Peyer's patch (tissue), 4 donors: Measurements from ENCODE around the gene OR1N1. TPM values are rescaled to one million over a fixed set of nuclear protein-coding genes. Genes with fewer than 3 reads are reported as not detected.
"Not testable (repeated sequence)": the region's sequence is repeated elsewhere in the genome, so short reads cannot be mapped to it uniquely, and the experiment has no call there.

ENCODE experiments used
- DNase-seq, 3 donors: peaks; one replicate each; pipeline ENCODE4 v3.0.0-alpha.2; 2017 to 2019
- H3K27ac ChIP-seq, 4 donors: fragments of 200-600 bp; sonication (generic); one replicate each; pipeline ENCODE4 v1.5.1; 2016 to 2019
- H3K27me3 ChIP-seq, 2 donors: fragments of 200-600 bp; sonication (generic); one replicate each; pipeline ENCODE4 v1.5.1; 2019
- H3K36me3 ChIP-seq, 3 donors: fragments of 200-600 bp; sonication (generic); one replicate each; pipeline ENCODE4 v1.5.1; 2016 to 2019
- H3K4me1 ChIP-seq, 4 donors: fragments of 200-600 bp; sonication (generic); one replicate each; pipeline ENCODE4 v1.5.1; 2016 to 2019
- H3K4me3 ChIP-seq, 4 donors: fragments of 200-600 bp; sonication (generic); 1 replicate in 3 of 4; 2 replicates in 1 of 4; pipeline ENCODE4 v1.5.1; 2016 to 2019; ENCODE audit warnings: mild to moderate bottlenecking in 1 of 4
- H3K9me3 ChIP-seq, 4 donors: fragments of 200-600 bp; sonication (generic); one replicate each; pipeline ENCODE4 v1.5.1; 2016 to 2019; ENCODE audit warnings: mild to moderate bottlenecking in 1 of 4
- POLR2A ChIP-seq, 2 donors: fragments of 450-650 bp; IDR thresholded peaks; one replicate each; pipeline ENCODE4 v1.5.1; 2017; ENCODE audit warnings: antibody characterized with exemption in 2 of 2, mild to moderate bottlenecking in 2 of 2, moderate library complexity in 2 of 2
- total RNA-seq, 4 donors: library from RNA; depleted of rRNA; stranded (reverse); fragments of >200 nt; gene quantifications; one replicate each; pipeline ENCODE4 v1.1.0, GENCODE V29; 2016
- TF ChIP-seq, protein P1 (sequence below), 6 experiments: fragments of 450-650 bp in 4 of 6; fragments of 200-600 bp in 2 of 6; sonication (generic) in 1 of 6; IDR thresholded peaks; one replicate each; pipeline ENCODE4 v1.5.1; 2017 to 2019; ENCODE audit warnings: antibody characterized with exemption in 6 of 6, mild to moderate bottlenecking in 3 of 6, moderate library complexity in 1 of 6

OR1N1 gene
- total RNA-seq, 4 donors from 2014 or later = not detected

DNA sequence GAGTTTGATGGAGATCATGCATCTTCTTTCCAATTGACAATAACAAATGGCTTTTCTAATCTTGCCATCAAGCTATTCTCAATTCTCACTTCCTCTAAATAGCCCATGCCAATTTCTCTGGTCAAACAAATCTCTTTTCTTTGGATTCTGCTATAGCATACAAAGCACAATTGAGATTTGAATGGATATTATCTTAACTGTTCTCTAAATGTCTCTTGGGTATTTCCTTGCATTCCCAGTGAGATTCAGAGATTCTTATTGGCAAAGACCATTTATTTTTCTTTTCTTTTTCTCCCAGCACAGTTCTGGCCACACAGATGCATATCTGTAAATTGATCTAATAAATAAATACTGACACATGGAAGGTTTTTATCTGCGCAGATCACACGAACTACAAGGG, 25.7 kb upstream of the OR1N1 start, which contains the start of gene OR1N2:
TSS of gene OR1N2 (plus strand) at position 301 of the 400 bp plus-strand sequence. CDS start 100 bp downstream, outside the sequence.
- Histone ChIP-seq H3K27ac (no peak within 1 kb of the TSS), H3K27me3 (no peaks in the 10 kb centered on the region), H3K9me3 (no peaks in the 10 kb centered on the region), H3K4me1 (no peaks in the 10 kb centered on the region), H3K36me3 (no peaks in the 10 kb centered on the region), H3K4me3 (no peak within 1 kb of the TSS)
- DNase-seq = no peak
- no peak for TF ChIP-seq POLR2A (IDR thresholded peaks at IDR 0.05)
- TF ChIP-seq, protein P1, sequence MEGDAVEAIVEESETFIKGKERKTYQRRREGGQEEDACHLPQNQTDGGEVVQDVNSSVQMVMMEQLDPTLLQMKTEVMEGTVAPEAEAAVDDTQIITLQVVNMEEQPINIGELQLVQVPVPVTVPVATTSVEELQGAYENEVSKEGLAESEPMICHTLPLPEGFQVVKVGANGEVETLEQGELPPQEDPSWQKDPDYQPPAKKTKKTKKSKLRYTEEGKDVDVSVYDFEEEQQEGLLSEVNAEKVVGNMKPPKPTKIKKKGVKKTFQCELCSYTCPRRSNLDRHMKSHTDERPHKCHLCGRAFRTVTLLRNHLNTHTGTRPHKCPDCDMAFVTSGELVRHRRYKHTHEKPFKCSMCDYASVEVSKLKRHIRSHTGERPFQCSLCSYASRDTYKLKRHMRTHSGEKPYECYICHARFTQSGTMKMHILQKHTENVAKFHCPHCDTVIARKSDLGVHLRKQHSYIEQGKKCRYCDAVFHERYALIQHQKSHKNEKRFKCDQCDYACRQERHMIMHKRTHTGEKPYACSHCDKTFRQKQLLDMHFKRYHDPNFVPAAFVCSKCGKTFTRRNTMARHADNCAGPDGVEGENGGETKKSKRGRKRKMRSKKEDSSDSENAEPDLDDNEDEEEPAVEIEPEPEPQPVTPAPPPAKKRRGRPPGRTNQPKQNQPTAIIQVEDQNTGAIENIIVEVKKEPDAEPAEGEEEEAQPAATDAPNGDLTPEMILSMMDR (IDR thresholded peaks at IDR 0.05) = no peak

DNA sequence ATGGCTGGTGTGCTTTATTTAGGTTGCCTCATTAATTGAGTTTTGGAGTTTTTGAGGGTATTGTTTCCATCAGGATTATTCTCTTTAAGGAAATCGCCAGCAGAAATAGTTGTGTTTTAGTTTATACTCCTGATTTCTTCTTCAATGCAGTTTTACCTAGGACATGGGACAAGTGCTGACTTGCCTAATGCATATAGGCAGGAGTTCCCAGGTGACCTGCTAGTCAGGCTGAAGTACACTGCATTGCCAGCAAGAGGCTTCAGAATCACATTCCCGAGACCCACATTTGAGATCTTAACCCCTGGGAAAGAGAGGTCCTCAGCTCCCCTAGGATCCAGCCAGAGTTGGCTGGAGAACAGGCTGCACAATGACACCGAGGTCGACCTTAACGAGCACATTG, 24.3 kb upstream of the OR1N1 start:
- DNase-seq = no peak
- no peak overlapping the region for H3K4me3 ChIP-seq
- H3K4me1 ChIP-seq = no peaks in the 10 kb centered on the region
- no peaks in the 10 kb centered on the region for H3K36me3 ChIP-seq
- H3K27ac ChIP-seq = no peak overlapping the region
- no peaks in the 10 kb centered on the region for H3K9me3 ChIP-seq
- no peak for TF ChIP-seq POLR2A (IDR thresholded peaks at IDR 0.05)
- TF ChIP-seq, protein P1 (IDR thresholded peaks at IDR 0.05) = no peak
- no peaks in the 10 kb centered on the region for H3K27me3 ChIP-seq

DNA sequence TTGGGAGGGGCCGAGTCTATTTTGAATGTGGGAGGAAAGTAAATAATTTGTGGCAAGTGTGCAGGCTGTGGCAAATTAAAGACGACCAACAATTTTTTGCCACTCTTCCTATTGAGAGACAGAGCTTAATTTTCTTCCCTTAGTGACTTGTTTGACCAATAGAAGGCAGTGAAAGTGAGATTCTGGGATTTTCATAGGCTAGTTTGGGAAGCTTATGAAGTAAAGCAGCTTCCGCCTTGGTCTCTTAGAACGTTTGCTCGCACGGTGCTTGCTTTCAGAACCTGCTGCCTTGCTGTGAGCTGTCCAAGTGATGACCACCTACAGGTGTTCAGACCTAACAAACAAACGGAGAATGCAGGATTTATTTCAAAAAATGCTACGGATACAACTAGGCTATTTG, 19.1 kb upstream of the OR1N1 start:
- no peaks in the 10 kb centered on the region for H3K27me3 ChIP-seq
- H3K4me3 ChIP-seq = no peak overlapping the region
- H3K4me1 ChIP-seq = no peaks in the 10 kb centered on the region
- no peak overlapping the region for H3K27ac ChIP-seq
- TF ChIP-seq, protein P1 (IDR thresholded peaks at IDR 0.05) = no peak
- TF ChIP-seq POLR2A (IDR thresholded peaks at IDR 0.05) = no peak
- H3K9me3 ChIP-seq = no peaks in the 10 kb centered on the region
- DNase-seq = no peak
- no peaks in the 10 kb centered on the region for H3K36me3 ChIP-seq

DNA sequence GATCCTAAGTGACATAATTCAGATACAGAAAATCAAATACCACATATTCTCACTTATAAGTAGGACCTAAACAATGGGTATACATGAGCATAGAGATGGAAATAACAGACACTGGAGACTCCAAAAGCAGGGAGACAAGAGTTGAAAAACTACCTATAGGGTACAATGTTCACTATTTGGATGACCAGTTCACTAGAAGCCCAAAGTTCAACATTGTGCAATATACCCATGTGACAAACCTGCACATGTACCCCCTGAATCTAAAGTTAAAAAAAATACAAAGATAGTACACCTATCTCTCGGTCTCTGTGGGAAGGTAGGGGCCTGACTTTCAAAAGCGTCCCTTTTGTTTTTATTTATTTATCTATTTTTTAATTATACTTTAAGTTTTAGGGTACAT, 11.7 kb upstream of the OR1N1 start:
- no peaks in the 10 kb centered on the region for H3K9me3 ChIP-seq
- H3K27ac ChIP-seq = no peak overlapping the region
- no peak for DNase-seq
- no peaks in the 10 kb centered on the region for H3K4me1 ChIP-seq
- TF ChIP-seq POLR2A (IDR thresholded peaks at IDR 0.05) = no peak
- TF ChIP-seq, protein P1 (IDR thresholded peaks at IDR 0.05) = no peak
- no peaks in the 10 kb centered on the region for H3K27me3 ChIP-seq
- H3K4me3 ChIP-seq = no peak overlapping the region
- H3K36me3 ChIP-seq = no peaks in the 10 kb centered on the region

DNA sequence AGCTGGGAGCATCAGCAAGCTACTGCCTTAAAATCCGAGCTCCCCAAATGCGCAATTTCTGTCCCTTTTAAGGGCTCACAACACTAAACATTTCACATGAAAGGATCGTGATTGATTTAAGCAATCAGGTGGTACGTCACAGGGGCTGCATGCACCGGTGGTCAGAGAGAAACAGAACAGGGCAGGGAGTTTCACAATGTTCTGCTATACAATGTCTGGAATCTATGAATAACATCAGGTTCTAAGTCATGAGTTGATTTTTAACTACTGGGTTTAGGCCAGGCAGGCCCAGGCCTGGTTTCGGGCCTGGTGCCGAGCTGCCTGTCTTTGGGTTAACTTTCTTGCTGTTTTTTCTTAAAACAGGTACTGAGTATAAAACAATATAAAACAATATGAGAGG, 10.0 kb upstream of the OR1N1 start:
- not testable (repeated sequence) for H3K27me3 ChIP-seq, DNase-seq, H3K4me1 ChIP-seq, H3K9me3 ChIP-seq, H3K36me3 ChIP-seq, H3K27ac ChIP-seq, H3K4me3 ChIP-seq

DNA sequence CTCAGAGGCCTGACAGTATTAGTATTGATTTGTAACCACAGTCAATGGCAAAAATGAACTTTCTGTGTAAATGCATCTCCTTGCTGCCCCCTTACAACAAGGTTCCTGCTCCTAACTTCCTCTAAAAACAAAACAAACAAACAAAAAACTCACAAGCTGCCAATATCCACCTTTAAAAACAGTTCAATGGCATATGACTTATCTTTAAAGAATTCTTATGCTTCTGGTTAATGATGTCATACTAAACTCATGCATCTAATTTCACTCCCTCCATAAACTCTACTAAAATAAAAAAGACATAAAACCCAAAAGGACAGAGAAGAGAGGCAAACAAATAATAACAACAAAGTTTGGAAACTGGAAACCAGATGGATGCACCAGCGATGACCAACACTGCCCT, 9.0 kb upstream of the OR1N1 start:
- DNase-seq = no peak
- Histone ChIP-seq H3K4me3 (no peak overlapping the region), H3K27ac (no peak overlapping the region), H3K4me1 (no peaks in the 10 kb centered on the region), H3K27me3 (no peaks in the 10 kb centered on the region), H3K36me3 (no peaks in the 10 kb centered on the region), H3K9me3 (no peaks in the 10 kb centered on the region)
- TF ChIP-seq POLR2A (IDR thresholded peaks at IDR 0.05) = no peak
- TF ChIP-seq, protein P1 (IDR thresholded peaks at IDR 0.05) = no peak

DNA sequence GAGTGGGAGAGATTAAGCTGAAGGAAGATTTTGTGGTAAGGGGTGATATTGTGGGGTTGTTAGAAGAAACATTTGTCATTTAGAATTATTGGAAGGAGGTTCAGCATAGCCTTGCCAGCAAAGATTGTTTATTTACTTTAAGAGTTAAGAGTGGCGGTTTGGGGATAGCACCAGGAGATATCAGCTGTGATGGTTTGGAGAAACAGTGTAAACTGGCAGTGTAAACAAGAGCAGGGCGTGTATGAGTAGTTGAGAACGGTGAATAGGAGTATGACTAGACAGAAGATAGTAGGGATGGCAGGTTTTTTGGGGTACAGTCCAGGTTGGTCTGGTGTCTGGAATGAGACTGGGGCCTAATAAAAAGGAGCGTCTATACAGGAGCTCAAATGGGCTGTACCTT, 4.1 kb upstream of the OR1N1 start:
- not testable (repeated sequence) for H3K27ac ChIP-seq, H3K4me1 ChIP-seq, H3K27me3 ChIP-seq, DNase-seq, H3K9me3 ChIP-seq, H3K36me3 ChIP-seq, H3K4me3 ChIP-seq
